ENCODE data around the gene XPA.

DNA sequence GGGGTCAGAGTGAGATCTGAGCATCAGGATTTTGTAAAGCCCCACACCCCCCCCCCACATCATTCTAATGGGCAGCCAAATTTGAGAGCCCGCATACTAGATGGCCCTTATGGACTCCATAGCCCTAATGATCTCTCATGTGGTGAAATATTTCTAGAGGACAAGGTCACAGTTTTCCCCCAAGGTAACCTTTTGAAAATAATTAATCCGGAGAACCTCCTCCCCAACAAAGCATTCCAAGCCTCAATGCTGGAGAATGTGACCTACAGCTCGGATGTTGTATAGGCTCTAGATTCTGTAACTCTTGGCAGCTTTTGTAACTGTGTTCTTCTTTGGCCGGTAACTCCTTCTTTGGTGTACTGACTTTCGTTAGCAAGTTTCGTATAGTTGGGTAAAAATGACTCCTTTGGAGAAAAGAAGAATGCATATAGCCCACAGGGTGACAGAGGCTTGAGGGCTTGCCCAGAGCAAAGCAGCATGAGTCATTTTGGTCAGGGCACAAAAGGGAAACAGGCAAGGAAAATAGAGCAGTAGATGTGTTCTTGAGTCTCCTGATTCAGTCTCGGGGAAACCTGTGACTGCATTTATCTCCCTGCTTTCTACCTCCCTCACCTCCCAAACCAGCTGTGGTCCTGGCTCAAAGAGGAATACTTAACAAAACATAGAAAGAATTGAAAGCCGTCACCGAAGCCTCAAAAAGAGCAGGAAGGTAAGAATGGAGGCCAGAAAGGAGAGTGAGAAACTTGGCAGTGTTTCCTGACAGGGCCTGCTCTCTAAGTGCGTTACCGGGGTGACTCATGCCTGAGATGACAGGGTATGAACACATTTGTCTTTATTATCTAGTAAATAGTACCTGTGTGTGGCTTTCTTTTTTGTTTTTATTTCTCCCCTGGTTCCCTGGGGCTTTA, 6.6 kb upstream of the XPA start:
- no peak for TF ChIP-seq CTCF (IDR thresholded peaks at IDR 0.05)
- TF ChIP-seq POLR2AphosphoS5 (IDR thresholded peaks at IDR 0.05): no peak
